Measurements from ENCODE around the gene FOXO6.

GRCh38 chr1:41325801-41326200, 35.4 kb upstream of the FOXO6 start:
- no peak for TF ChIP-seq CTCF (conservative IDR thresholded peaks at IDR 0.05; ENCODE audit: low read depth, low read length)
- no peak for TF ChIP-seq EZH2 (IDR thresholded peaks at IDR 0.05; ENCODE audit: borderline replicate concordance, low read depth, low read length, poor library complexity, severe bottlenecking)
